GM18508 (cell line): ENCODE results near the gene TMPRSS3.

ENCODE experiments used
- ATAC-seq: cut with Tn5 transposase; IDR thresholded peaks from one replicate; pipeline ENCODE4 v1.9.1; 2021; ENCODE audit warnings: moderate number of reproducible peaks; ENCODE audit not compliant: insufficient read depth, unreplicated experiment

TMPRSS3 gene

DNA sequence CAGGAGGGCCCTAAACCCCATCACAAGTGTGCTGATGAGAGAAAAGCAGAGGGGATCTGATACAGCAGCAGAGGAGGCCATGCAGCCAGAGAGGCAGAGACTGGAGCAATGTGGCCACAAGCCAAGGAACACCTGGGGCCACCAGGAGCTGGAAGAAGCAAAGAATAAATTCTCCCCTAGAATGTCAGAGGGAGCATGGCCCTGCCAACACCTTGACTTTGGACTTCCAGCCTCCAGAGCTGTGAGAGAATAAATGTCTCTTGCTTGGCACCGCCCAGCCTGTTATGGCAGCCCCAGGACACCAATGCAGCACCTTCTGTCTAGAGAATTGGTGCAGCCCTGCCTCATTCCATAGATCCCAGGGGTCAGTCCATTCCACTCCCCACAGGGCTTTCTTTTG is 33.2 kb upstream of the TMPRSS3 start:
- ATAC-seq: no peak

DNA sequence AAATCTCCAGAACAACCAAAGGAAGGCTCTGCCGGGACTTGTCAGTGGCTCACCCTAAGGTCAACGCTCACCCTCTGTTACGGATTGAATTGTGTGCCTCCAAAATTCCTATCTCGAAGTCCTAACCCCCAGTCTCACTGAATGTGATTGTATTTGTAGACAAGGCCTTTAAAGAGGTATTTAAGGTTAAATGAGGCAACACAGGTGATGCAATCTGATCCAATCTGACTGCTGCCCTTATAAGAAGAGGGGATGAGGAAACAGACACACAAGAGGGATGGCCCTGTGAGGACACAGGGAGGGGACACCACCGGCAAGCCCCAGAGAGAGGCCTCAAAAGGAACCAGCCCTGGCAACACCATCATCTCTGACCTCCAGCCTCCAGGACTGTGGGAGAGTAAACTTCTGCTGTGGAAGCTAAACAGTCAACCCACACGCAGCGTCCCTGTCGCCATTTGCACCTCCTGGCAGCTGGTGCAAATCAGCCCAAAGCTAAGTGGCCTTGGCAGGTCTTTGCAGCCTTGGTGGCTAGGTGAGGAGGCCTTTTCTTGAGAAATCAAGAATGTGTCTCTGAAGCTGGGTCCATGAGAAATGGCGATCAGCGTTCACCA is 32.1 kb upstream of the TMPRSS3 start:
- ATAC-seq: no peak

DNA sequence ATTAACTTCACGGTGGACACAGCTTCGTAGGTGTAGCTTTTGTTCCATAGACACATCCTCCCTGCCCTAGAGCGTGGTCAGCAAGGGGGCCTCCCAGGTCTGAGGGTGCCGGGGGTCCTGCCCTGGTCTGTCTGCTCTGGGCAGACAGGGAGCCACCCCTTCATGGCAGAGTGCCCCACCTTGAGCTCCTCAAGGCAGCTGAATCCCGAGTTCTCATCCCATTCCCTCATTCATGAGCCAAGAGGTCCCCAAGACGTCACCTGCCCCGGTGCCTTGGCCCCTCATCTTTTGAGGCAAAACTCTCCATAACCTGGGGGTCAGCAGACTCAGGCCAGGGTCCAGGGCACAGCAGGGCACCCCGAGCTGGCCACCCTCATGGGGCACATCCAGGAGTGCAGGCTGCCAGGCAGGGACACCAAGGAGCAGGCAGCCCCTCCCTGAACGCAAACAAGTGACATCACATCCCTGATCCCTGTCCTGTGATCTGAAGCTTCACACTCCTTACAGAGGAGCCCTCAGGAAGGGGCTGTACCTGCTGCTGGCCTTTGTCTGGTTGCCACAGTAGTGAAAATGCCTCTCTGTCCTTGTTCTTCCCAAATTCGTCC is 31.1 kb upstream of the TMPRSS3 start:
- ATAC-seq: no peak

DNA sequence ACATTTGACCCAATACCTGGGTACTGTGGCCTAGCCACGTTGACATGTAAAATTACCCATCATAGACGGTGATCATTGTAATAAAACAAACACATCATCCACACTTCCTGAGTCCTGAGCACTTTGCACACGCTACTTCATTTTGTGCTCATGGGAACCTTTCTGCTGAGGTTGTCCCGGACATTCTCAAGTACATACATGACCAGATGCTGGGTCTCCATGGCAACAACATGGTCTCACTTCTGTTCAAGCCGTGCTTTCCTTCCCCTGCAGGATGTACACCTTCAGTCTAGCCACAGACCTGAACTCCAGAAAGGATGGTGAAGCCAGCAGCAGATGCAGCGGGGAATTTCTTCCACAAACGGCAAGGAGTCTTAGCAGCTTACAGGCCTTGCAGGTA is 30.6 kb upstream of the TMPRSS3 start:
- ATAC-seq: no peak

DNA sequence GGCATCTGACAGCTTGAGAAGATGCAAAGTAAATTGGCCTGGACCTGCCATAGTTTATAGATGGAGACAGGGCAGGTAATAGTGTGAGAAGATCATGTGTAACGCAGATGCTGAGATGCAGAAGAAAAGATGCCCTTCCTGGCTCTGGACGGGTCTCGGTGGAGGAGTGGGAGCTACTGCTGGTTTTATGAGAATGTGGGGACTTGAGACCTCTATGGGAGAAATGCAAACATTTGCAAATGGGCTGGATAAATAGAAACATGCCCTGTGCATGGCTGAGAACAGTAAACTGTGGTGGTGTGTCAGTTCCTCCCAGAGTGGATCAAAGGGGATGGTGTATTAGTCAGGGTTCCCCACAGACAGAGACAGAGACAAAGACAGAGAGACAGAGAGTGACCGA is 29.7 kb upstream of the TMPRSS3 start:
- ATAC-seq: no peak

DNA sequence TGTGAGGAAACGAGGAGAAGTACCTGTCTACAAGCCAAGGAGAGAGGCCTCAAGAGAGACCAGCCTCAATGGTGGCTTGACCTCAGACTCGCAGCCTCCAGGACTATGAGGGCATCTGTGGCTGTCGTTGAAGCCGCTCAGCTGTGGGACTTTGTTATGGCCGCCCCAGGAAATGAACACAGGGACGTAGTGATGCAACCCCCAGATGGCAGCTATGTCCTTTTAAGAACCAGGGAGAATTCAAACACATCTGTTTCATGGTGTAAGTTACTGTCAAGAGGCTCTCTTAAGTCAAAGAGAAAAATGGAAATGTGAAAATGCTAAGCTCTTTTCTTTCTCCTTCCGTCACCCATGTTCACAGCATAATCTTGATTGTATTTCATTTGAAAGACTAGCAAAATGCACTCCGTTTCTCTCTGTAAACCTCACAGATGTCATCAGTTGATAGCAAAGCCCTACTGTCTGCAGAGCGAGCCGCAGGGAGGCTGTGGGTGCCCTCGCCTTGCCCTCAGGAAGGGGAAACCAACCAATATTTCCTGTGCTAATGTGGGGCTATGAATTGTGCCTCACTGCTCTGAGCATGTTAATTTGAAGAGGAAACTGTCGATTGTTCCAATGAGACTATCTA is 29.2 kb upstream of the TMPRSS3 start:
- ATAC-seq: no peak

DNA sequence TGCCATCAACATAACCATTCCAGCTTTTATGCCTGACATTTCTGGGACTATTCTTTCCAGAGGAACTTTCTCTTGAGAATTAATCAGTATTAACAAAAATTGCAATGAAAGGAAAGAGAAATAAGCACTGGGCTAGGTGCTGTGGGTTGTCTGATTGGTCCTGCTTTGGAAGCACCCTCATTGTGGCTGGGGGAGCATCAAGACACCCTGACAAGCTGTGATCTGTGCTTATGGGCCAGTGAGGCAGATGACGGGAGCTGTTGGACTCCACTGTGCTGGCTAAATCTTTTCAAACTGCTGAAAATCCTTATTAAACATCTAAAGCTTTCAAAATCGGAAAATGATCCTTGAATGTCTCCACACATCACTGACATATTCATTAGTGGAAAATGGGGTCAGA is 27.8 kb upstream of the TMPRSS3 start:
- no peak for ATAC-seq

DNA sequence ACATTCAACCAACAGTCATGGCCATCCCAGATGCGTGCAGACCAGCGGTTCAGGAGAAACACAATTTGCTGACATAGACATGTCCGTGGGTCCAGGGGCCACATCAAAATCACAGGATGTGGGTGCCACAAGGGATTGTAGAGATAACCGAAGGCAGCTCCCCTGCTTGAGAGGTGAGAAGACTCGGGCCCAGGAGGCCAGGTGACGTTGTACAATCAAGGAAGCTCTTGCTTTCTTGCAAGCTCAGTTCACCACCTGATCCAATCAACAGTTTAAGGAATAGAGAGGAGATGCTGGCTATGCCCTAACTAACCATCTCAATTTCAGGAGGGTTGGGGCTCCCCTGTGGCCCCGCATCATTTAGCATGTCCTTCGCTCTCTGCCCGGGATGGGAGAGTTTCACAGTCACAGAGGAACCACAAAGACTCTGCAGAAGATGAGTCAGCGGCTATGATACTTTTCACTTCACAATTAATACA is 27.4 kb upstream of the TMPRSS3 start:
- no peak for ATAC-seq

DNA sequence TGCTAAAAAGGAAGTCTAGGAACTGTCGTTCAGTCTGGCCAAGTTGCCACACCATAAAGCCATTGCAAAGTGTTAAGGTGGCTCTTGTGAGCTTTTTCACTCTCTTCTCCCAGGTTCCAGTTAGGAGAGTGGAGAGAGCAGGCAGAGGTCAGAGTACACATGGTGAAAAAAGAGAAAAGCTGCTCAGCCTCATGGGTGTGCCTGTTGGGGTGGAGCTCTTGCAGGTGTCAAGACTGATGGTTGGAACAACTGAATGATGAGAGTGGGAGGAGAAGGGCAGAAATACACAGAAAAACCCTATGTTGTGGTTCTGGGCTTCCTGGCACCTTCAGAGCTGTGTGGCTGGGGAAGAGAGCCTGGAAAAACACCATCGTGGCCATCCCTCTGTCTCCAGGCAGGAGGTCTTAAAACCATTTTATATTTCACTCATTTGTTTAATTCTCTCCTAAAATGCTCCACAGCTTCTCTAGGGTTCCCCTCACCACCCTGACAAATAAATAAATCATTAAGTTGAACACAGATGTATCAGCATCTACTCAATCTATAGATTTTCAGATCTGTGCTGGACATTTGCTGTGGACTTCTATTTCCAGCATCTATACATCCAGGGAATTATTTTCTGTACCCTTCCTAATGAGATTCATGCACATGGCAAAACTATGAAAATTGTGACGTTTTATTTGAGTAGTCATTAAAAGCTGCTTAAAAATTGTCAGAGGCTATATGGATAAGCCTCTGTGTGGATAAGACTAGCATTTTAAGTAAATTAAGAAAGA is 25.4 kb upstream of the TMPRSS3 start:
- ATAC-seq: no peak

DNA sequence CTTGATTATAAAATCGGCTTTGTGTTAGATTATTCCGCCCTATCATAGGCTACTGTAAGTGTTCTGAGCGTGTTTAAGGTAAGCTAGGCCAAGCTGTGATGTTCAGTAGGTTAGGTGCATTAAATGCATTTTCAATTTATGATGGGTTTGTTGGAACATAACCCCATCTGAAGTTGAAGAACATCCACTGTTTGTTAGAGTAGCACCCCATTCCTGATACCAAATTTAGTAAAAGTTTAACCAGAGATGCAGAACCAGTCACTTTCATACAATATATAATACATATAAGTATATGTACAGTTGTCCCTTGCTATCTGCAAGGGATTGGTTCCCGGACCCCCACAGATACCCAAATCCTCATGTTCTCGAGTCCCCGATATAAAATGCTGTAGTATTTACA is 24.0 kb upstream of the TMPRSS3 start:
- no peak for ATAC-seq

DNA sequence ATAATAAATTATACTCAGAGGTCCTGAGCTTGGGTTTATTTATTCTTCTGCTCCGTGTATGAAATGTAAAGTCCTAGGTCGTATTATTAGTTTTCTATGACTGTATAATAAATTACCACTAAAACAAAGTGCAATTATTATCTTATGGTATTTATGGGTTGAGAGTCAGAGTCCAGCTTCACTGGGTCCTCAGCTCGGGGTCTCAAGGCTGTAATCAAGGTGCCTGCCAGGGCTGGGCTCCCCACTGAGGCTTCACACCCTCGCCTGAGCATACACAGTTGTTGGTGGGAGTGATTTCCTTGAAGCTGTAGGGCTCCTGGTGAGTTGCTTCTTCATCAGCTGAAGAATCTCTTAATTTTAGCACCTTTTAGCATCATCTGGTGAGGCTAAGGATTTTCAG is 23.0 kb upstream of the TMPRSS3 start:
- no peak for ATAC-seq

DNA sequence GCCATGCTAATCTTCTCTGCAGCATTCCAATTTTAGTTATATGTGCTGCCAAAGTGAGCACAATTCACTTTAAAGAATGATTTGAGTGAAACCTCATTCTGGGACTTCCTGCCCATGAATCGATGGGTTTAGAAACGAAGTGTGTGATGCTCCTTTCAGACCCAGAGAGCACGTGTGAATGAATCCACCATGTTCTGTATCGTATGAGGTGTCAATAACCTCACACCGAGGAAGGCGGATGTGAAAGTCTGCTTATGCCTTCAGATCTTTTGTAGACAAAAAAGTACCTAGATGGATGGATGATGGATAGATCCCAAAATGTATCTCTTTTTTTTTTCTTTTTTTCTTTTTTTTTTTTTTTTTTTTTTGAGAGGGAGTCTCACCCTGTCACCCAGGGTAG is 21.7 kb upstream of the TMPRSS3 start:
- no peak for ATAC-seq

DNA sequence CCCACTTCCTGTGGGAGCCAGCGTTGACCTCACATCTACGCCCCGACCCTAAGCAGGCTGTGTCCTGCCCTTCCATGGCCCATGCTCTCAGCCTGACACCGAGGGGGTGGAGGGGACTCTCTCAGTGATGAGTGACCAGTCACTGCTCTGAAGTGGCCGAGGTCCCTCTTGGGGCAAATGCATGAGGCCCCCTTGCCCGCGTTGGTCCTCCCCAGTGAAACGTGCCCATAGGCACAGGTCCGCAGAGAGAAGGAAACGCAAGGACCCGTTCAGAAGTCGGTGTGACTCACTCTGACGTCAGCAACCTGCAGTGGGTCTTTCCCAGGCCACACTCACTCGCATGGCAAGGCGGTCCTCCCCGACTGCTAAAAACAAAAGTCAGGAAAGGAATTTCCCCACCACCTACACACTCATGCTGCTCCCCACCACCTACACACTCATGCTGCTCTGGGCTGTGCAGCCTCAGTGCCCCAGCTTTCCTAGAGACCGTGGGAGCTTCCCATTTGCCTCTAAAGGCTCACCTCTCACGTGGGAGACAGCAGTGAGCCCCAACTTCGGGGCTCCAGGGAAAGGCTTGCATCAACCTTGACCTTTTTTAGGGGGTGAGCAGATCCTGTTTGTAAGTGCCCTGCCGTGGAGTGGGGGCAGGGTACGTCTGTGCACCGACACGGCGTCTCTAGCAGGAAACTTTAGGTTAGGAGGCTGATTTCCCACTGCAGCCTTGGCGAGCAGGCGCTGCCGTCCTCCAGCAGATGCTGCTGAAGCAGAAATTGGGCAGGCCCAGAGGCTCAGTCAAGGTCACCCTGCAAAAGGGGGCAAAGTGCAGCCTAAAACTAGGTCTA is 19.3 kb upstream of the TMPRSS3 start:
- peak; percentile 52 for ATAC-seq

DNA sequence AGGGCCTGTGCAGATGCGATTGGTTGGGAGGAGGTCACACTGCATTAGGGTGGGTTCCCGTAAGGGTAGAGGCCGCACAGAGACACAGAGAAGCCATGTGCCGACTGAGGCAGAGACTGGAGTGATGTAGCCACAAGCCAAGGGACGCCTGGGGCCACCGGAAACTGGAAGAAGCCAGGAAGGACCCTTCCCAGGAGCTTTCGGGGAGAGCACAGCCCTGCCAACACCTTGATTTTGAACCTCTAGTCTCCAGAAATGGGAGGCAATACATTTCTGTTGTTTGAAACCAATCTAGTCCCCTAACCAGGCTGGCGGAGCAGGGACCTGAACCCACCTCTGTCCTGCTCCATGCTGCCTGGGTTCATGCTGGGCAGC is 18.7 kb upstream of the TMPRSS3 start:
- ATAC-seq: no peak

DNA sequence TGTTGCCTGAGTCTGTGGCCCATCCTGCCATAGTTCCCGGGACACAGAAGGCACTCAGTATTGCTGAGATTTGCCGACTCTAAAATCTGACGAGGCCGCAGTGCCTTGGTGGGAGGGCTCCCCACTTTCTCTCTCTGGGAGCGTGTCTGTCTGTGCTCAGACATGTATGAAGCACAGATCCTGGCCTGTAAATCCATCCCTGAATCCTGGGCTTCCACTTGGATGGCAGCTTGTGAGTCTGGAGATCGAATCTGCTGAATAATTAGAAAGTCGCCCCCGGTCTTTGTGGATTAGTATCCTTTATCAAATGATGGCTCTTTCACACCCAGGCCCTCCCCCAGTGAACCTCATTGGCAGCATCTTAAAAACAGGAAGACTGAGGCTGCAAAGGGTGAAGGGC is 18.2 kb upstream of the TMPRSS3 start:
- no peak for ATAC-seq

DNA sequence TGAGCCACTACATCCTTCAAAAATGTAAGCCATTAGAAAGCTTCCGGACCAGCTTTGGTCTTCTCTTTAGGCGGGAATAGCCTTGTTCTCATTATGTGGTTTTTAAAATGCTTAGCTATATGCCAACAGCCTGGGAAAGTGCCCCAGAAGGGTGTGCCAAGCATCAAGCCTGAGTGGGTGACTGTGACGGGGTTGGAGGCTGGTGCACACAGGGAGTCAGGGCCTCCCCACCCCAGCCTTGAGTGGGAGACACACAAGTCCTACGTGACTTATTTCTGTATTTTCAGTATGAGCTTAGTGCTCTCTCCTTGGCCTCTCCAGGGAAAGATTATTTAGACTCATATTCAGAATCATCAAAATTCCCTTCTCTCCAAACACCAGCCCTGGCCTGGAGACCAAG is 17.6 kb upstream of the TMPRSS3 start:
- no peak for ATAC-seq

DNA sequence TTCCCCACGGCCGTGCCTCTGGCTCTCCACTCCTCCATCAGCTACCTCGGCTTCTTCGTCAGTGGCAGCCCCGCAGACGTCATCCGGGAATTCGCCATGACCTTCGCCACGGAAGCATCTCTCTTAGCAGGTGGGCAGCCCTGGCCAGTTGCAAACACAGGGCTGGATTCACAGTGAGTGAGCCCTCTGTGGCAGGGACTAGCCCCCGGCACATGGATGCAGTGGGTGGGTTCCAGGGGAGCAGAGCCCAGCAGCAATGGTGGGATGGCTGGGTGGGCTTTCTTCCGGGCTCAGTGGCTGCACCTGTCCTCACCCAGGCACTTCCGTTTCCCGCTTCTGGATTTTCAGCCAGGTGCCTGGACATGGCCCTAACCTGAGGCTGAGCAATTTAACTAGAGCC is 17.2 kb upstream of the TMPRSS3 start:
- no peak for ATAC-seq

DNA sequence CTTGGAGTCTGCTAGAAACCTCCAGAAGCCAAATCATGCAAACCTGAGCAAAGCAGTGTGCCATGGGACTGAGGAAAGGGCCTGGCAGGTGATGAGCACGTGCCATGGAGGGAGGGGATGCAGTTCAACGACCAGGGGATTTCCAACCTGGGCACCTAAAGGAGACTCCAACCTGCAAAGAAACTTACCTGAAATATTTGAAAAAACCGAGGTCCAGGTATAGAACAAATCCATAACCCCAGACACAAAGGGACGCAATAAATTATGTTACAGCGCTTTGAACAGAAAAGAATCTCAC is 16.7 kb upstream of the TMPRSS3 start:
- ATAC-seq: no peak

DNA sequence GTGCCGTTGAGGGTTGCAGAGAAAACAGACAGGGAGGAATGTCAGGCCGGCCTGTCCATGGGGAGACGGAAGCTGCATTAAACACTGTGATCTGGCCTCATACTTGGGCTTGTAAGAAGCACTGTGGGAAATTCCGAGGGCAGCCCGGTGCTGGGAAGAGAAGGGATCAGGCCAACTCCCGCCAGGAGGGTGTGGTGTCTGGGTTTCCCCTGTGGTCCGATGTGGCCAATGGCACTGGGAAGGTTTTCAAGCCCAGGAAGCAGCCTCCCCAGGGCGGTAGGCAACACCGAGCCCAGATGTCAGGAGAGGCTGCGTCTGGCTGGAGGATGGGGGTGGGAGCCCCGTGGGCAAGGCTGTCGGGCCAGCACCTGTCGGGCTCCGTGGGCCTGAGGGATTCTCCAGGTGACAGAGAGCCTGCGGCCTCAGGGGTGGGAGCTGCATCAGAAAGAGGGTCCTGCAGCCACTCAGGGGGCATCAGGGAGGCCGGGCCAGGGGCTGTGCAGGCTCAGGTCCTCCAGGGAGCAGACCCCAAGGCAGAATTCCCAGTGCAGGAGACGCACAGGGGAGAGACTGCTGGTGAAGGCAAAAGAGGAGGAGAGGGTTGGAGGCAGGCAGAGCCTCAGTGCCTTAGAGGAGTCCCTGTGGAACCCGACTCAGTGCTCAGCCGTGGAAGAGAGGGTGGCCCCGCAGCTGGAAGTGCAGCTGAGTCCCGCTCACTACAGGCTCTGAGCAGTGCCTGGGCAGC is 16.2 kb upstream of the TMPRSS3 start:
- no peak for ATAC-seq
